Activated CD8-positive, alpha-beta T cell treated with anti-CD3 and anti-CD28 coated beads for 36 hours (primary cell): ENCODE data around the gene HDAC10. TPM values are rescaled to one million over a fixed set of nuclear protein-coding genes. Genes with fewer than 3 reads are reported as not detected.

Experiments
- ATAC-seq: fragments of 200-7000 bp; cut with Tn5 transposase; one replicate; pipeline ENCODE4 v1.10.0; 2021; ENCODE audit warnings: mild to moderate bottlenecking, moderate library complexity
- CTCF ChIA-PET: fragments of 350-600 bp; sonication (Branson Sonifier 250); formaldehyde crosslinking; loops from one replicate; lab custom pipeline; 2021; ENCODE audit warnings: antibody characterized with exemption; lab: Charles Lee
- POLR2A ChIA-PET: fragments of 350-600 bp; sonication (Branson Sonifier 250); formaldehyde crosslinking; loops from one replicate; lab custom pipeline; 2021; ENCODE audit warnings: antibody characterized with exemption; lab: Charles Lee
- DNase-seq: peaks from one replicate; pipeline ENCODE4 v3.0.0-alpha.2; 2020
- H3K27ac Mint-ChIP-seq: one replicate; pipeline ENCODE4 v1.8.0; 2021; ENCODE audit warnings: mild to moderate bottlenecking, mixed read lengths
- H3K27me3 Mint-ChIP-seq: one replicate; pipeline ENCODE4 v1.8.0; 2021; ENCODE audit warnings: mixed read lengths
- H3K36me3 Mint-ChIP-seq: one replicate; pipeline ENCODE4 v1.8.0; 2021; ENCODE audit warnings: low read depth, mixed read lengths
- H3K4me1 Mint-ChIP-seq: one replicate; pipeline ENCODE4 v1.8.0; 2021; ENCODE audit warnings: low read depth, mixed read lengths
- H3K4me3 Mint-ChIP-seq: one replicate; pipeline ENCODE4 v1.8.0; 2021; ENCODE audit warnings: mild to moderate bottlenecking, moderate library complexity, mixed read lengths
- H3K9me3 Mint-ChIP-seq: one replicate; pipeline ENCODE4 v1.8.0; 2021; ENCODE audit warnings: mixed read lengths
- CTCF ChIP-seq: fragments of 200-600 bp; IDR thresholded peaks from one replicate; pipeline ENCODE4 v1.8.0; 2022; ENCODE audit warnings: antibody characterized with exemption, mild to moderate bottlenecking
- intact Hi-C: fragments of 100-400 bp; cut with micrococcal nuclease; formaldehyde crosslinking; loops from one replicate; pipeline ENCODE4 v1.10.0; 2022
- total RNA-seq, 2 experiments: library from RNA; stranded (reverse); gene quantifications; one replicate each; pipeline ENCODE4 v1.2.3, GENCODE V29; 2021

The HDAC10 gene
- total RNA-seq, 2 experiments from 2014 or later = 43.0 to 44.3 TPM

GRCh38 chr22:50277761-50278160 lies 26.7 kb upstream of the HDAC10 start:
- ATAC-seq = no peak
- H3K4me3 Mint-ChIP-seq = no peak overlapping the region

GRCh38 chr22:50276143-50276542 lies 25.1 kb upstream of the HDAC10 start:
- Mint-ChIP-seq H3K4me3 (no peak overlapping the region), H3K4me1 (peaks cover 1% of the 10 kb centered on the region), H3K9me3 (no peaks in the 10 kb centered on the region), H3K36me3 (peaks cover 2% of the 10 kb centered on the region), H3K27me3 (peaks cover 8% of the 10 kb centered on the region), H3K27ac (no peak overlapping the region)
- ChIA-PET POLR2A (interaction anchor here (1.0 kb wide), 1 partner anchor 66 kb away, joined by 5 read pairs; no protein-coding TSS in a partner anchor), CTCF (interaction anchor here (0.6 to 2.7 kb wide), 16 partner anchors 13 to 435 kb away, joined by 3 to 27 read pairs (median 4); partner anchors contain the start of genes DENND6B and PLXNB2)
- peak; percentile 70 for TF ChIP-seq CTCF
- ATAC-seq (peak; percentile 80), DNase-seq (peak; percentile 67)
- intact Hi-C loops = loop anchor here (5.0 kb wide), 1 partner anchor 51 kb away; the partner anchor contains the start of gene DENND6B

More at GRCh38 chr22:50277761-50278160, 26.7 kb upstream of the HDAC10 start:
- POLR2A ChIA-PET = no interaction called here
- Mint-ChIP-seq H3K36me3 (peaks cover 2% of the 10 kb centered on the region), H3K27ac (no peak overlapping the region), H3K9me3 (no peaks in the 10 kb centered on the region), H3K4me1 (no peaks in the 10 kb centered on the region), H3K27me3 (peaks cover 2% of the 10 kb centered on the region)
- intact Hi-C loops = loop anchor here (5.0 kb wide), 1 partner anchor 50 kb away; the partner anchor contains the start of gene DENND6B
- CTCF ChIA-PET = no interaction called here
- TF ChIP-seq CTCF = no peak
- no peak for DNase-seq

- no peak overlapping the region for H3K4me3 Mint-ChIP-seq
Observed at GRCh38 chr22:50275181-50276055, 24.4 kb upstream of the HDAC10 start.

GRCh38 chr22:50274771-50275170 lies 23.7 kb upstream of the HDAC10 start:
- Mint-ChIP-seq H3K4me1 (peaks cover 2% of the 10 kb centered on the region), H3K27me3 (peaks cover 9% of the 10 kb centered on the region), H3K9me3 (no peaks in the 10 kb centered on the region), H3K4me3 (no peak overlapping the region), H3K27ac (no peak overlapping the region), H3K36me3 (no peaks in the 10 kb centered on the region)
- POLR2A ChIA-PET = no interaction called here
- no peak for DNase-seq
- TF ChIP-seq CTCF = no peak
- ATAC-seq = no peak
- CTCF ChIA-PET = interaction anchor here (0.7 to 6.1 kb wide), 4 partner anchors 30 to 67 kb away, joined by 3 to 44 read pairs (median 24); partner anchors contain the start of gene DENND6B
- intact Hi-C loops = loop anchor here (5.0 kb wide), 2 partner anchors 53 to 68 kb away; partner anchors contain the start of genes DENND6B and PPP6R2

More at GRCh38 chr22:50275181-50276055, 24.4 kb upstream of the HDAC10 start:
- peaks cover 2% of the 10 kb centered on the region for H3K4me1 Mint-ChIP-seq
- DNase-seq = no peak
- no peak for ATAC-seq
- H3K27ac Mint-ChIP-seq = no peak overlapping the region
- POLR2A ChIA-PET = no interaction called here
- no peaks in the 10 kb centered on the region for H3K9me3 Mint-ChIP-seq
- CTCF ChIA-PET = interaction anchor here (0.6 to 2.7 kb wide), 10 partner anchors 18 to 435 kb away, joined by 3 to 27 read pairs (median 6); partner anchors contain the start of gene DENND6B
- no peak for TF ChIP-seq CTCF
- H3K27me3 Mint-ChIP-seq = peaks cover 9% of the 10 kb centered on the region
- intact Hi-C loops = loop anchor here (5.0 kb wide), 1 partner anchor 52 kb away; the partner anchor contains the start of gene DENND6B
- no peaks in the 10 kb centered on the region for H3K36me3 Mint-ChIP-seq
